Esophagus muscularis mucosa (tissue), 4 donors: ENCODE results near the gene DAZ3.
"Not testable (repeated sequence)": the region's sequence is repeated elsewhere in the genome, so short reads cannot be mapped to it uniquely, and the experiment has no call there.

Source experiments
- EP300 ChIP-seq: sonication (generic); formaldehyde crosslinking; IDR thresholded peaks from one replicate; pipeline ENCODE4 v1.6.1; 2017; ENCODE audit warnings: antibody characterized with exemption
- POLR2A ChIP-seq: fragments of 450-650 bp; IDR thresholded peaks from one replicate; pipeline ENCODE4 v1.6.1; 2017; ENCODE audit warnings: antibody characterized with exemption, moderate library complexity, mild to moderate bottlenecking, low read depth
- TF ChIP-seq, protein P1 (sequence below), 3 experiments: fragments of 200-600 bp in 2 of 3; fragments of 450-650 bp in 1 of 3; sonication (generic) in 2 of 3; IDR thresholded peaks; one replicate each; pipeline ENCODE4 v1.5.1; 2017 to 2019; ENCODE audit warnings: antibody characterized with exemption in 3 of 3, mild to moderate bottlenecking in 2 of 3, moderate library complexity in 1 of 3

GRCh38 chrY:24821836-24822235, 8.6 kb upstream of the DAZ3 start:
- TF ChIP-seq, protein P1, sequence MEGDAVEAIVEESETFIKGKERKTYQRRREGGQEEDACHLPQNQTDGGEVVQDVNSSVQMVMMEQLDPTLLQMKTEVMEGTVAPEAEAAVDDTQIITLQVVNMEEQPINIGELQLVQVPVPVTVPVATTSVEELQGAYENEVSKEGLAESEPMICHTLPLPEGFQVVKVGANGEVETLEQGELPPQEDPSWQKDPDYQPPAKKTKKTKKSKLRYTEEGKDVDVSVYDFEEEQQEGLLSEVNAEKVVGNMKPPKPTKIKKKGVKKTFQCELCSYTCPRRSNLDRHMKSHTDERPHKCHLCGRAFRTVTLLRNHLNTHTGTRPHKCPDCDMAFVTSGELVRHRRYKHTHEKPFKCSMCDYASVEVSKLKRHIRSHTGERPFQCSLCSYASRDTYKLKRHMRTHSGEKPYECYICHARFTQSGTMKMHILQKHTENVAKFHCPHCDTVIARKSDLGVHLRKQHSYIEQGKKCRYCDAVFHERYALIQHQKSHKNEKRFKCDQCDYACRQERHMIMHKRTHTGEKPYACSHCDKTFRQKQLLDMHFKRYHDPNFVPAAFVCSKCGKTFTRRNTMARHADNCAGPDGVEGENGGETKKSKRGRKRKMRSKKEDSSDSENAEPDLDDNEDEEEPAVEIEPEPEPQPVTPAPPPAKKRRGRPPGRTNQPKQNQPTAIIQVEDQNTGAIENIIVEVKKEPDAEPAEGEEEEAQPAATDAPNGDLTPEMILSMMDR (IDR thresholded peaks at IDR 0.05): not testable (repeated sequence)
- not testable (repeated sequence) for TF ChIP-seq POLR2A, EP300
